Head of caudate nucleus (tissue), 42 donors: ENCODE measurements around the gene FRYL.
"Not testable (repeated sequence)": the region's sequence is repeated elsewhere in the genome, so short reads cannot be mapped to it uniquely, and the experiment has no call there.

Source experiments
- DNase-seq, 42 donors: peaks; one replicate each; pipeline versions ENCODE4 v3.0.0 to v3.0.0-alpha.2; 2020 to 2021; ENCODE audit warnings: mixed read lengths in 7 of 42
- intact Hi-C: fragments of 100-400 bp; cut with DNase I; formaldehyde crosslinking; loops from one replicate; pipeline ENCODE4 v1.15.0; 2022

Gene FRYL

GRCh38 chr4:48779998-48780864 is at the start of gene FRYL:
Gene FRYL, minus strand, starts transcription at chr4:48780279. Its CDS starts 145,869 bp downstream, at chr4:48634410.
- peak; percentile 99 to 100 (median 100) for DNase-seq
- intact Hi-C loops, result loop anchor here (2.0 to 10.0 kb wide), 3 partner anchors 52 to 201 kb away; partner anchors contain the start of gene OCIAD1

- no peak for DNase-seq
- intact Hi-C loops, result no loop called here
These were observed 47.5 kb upstream of the FRYL start for GRCh38 chr4:48827622-48828021.

- DNase-seq, intact Hi-C loops: not testable (repeated sequence)
These were observed 41.4 kb upstream of the FRYL start for GRCh38 chr4:48821431-48821830.

GRCh38 chr4:48816971-48817370 is 36.9 kb upstream of the FRYL start:
- DNase-seq, result no peak
- intact Hi-C loops, result no loop called here

GRCh38 chr4:48816297-48816696 is 36.2 kb upstream of the FRYL start:
- intact Hi-C loops, DNase-seq: not testable (repeated sequence)

GRCh38 chr4:48815483-48815882 is 35.4 kb upstream of the FRYL start:
- intact Hi-C loops, result no loop called here
- no peak for DNase-seq

GRCh38 chr4:48813964-48814363 is 33.9 kb upstream of the FRYL start:
- intact Hi-C loops, result no loop called here
- DNase-seq, result no peak

- intact Hi-C loops, result no loop called here
- no peak for DNase-seq
These were observed 32.8 kb upstream of the FRYL start for GRCh38 chr4:48812866-48813265.

GRCh38 chr4:48804584-48805301 is 24.7 kb upstream of the FRYL start:
- DNase-seq, result no peak
- intact Hi-C loops, result no loop called here

- no peak for DNase-seq
- intact Hi-C loops, result no loop called here
These were observed 21.1 kb upstream of the FRYL start for GRCh38 chr4:48801016-48801715.

- intact Hi-C loops, DNase-seq: not testable (repeated sequence)
These were observed 20.1 kb upstream of the FRYL start for GRCh38 chr4:48800155-48800554.

GRCh38 chr4:48799157-48799556 is 19.1 kb upstream of the FRYL start:
- no peak for DNase-seq
- intact Hi-C loops, result no loop called here

- intact Hi-C loops, result no loop called here
- no peak for DNase-seq
These were observed 18.0 kb upstream of the FRYL start for GRCh38 chr4:48798117-48798516.

GRCh38 chr4:48796927-48797679 is 17.0 kb upstream of the FRYL start:
- no peak for DNase-seq
- intact Hi-C loops, result no loop called here

- no peak for DNase-seq
- intact Hi-C loops, result no loop called here
These were observed 16.3 kb upstream of the FRYL start for GRCh38 chr4:48796191-48796926.

- intact Hi-C loops, result no loop called here
- no peak for DNase-seq
These were observed 15.0 kb upstream of the FRYL start for GRCh38 chr4:48795108-48795507.

GRCh38 chr4:48792348-48793006 is 12.4 kb upstream of the FRYL start:
- peak in 1 of 42 donors; percentile 26 for DNase-seq
- intact Hi-C loops, result no loop called here

GRCh38 chr4:48791313-48791712 is 11.2 kb upstream of the FRYL start:
- no peak for DNase-seq

More at GRCh38 chr4:48791313-48791712, 11.2 kb upstream of the FRYL start:
- intact Hi-C loops, result no loop called here
